H1 (cell line): ENCODE data around the gene ATP8B3. TPM values are rescaled to one million over a fixed set of nuclear protein-coding genes. Genes with fewer than 3 reads are reported as not detected.

Experiments used
- CTCF ChIA-PET: fragments of 300-600 bp; sonication (Branson Sonifier 250); formaldehyde crosslinking; loops from one replicate; lab custom pipeline; 2021; ENCODE audit not compliant: partially characterized antibody; lab: Charles Lee
- POLR2A ChIA-PET: fragments of 300-600 bp; sonication (Branson Sonifier 250); formaldehyde crosslinking; loops from one replicate; lab custom pipeline; 2021; ENCODE audit warnings: inconsistent platforms; ENCODE audit not compliant: partially characterized antibody; lab: Charles Lee
- DNase-seq, 2 experiments: peaks; one replicate each; pipeline versions ENCODE4 v3.0.0 to v3.0.0-alpha.2; 2010 to 2022; ENCODE audit warnings: low spot score in 2 of 2, low read depth in 1 of 2, mixed read lengths in 1 of 2
- FAIRE-seq: peaks from 2 replicates; lab custom pipeline; 2011; peaks lifted over from hg19 to GRCh38; lab: Jason Lieb, UNC
- H2AFZ ChIP-seq: 2 replicates; pipeline ENCODE4 v1.8.1; 2012; ENCODE audit warnings: low read length, inconsistent platforms
- H2AK5ac ChIP-seq: 2 replicates; pipeline ENCODE4 v1.6.1; 2013; ENCODE audit warnings: low read depth, low read length
- H2BK120ac ChIP-seq: replicated peaks from 2 replicates; pipeline ENCODE3; 2013; ENCODE audit warnings: low read depth, low read length, inconsistent platforms
- H2BK12ac ChIP-seq: 2 replicates; pipeline ENCODE4 v1.6.1; 2013; ENCODE audit warnings: low read depth, low read length
- H2BK15ac ChIP-seq: 2 replicates; pipeline ENCODE4 v1.6.1; 2013; ENCODE audit warnings: low read length
- H2BK20ac ChIP-seq: 2 replicates; pipeline ENCODE4 v1.6.1; 2013; ENCODE audit warnings: low read length
- H2BK5ac ChIP-seq: 2 replicates; pipeline ENCODE4 v1.6.1; 2013; ENCODE audit warnings: low read depth, low read length
- H3K14ac ChIP-seq: 2 replicates; pipeline ENCODE4 v1.6.1; 2013; ENCODE audit warnings: inconsistent platforms; ENCODE audit not compliant: insufficient read length
- H3K18ac ChIP-seq: 2 replicates; pipeline ENCODE4 v1.6.1; 2013; ENCODE audit warnings: low read length; ENCODE audit errors: extremely low read depth
- H3K23ac ChIP-seq: 2 replicates; pipeline ENCODE4 v1.6.1; 2013; ENCODE audit warnings: inconsistent platforms; ENCODE audit not compliant: insufficient read length
- H3K23me2 ChIP-seq: 2 replicates; pipeline ENCODE4 v1.6.1; 2013; ENCODE audit warnings: low read depth, low read length
- H3K27ac ChIP-seq: 2 replicates; pipeline ENCODE4 v1.6.1; 2011; ENCODE audit warnings: low read depth, low read length, inconsistent platforms
- H3K27me3 ChIP-seq, 4 experiments: replicated peaks in 1 of 4; 1 replicate in 1 of 4; 2 replicates in 3 of 4; pipeline versions ENCODE4 v1.6.1 to v1.8.1; 2011 to 2013; ENCODE audit warnings: low read length in 3 of 4, mild to moderate bottlenecking in 3 of 4, inconsistent platforms in 2 of 4, mixed read lengths in 2 of 4, moderate library complexity in 1 of 4; ENCODE audit not compliant: control insufficient read depth in 3 of 4, insufficient read depth in 3 of 4; ENCODE audit errors: extremely low read depth in 1 of 4
- H3K36me3 ChIP-seq, 4 experiments: 2 replicates each; pipeline versions ENCODE4 v1.6.1 to v1.8.1; 2011 to 2013; ENCODE audit warnings: mild to moderate bottlenecking in 4 of 4, low read length in 3 of 4, moderate library complexity in 2 of 4, control low read depth in 1 of 4, inconsistent platforms in 1 of 4; ENCODE audit not compliant: insufficient read depth in 4 of 4, control insufficient read depth in 2 of 4
- H3K4ac ChIP-seq: replicated peaks from 2 replicates; pipeline ENCODE3; 2013; ENCODE audit warnings: low read length, low read depth, mixed read lengths, inconsistent platforms; ENCODE audit not compliant: insufficient read length
- H3K4me1 ChIP-seq, 4 experiments: replicated peaks in 1 of 4; 1 replicate in 1 of 4; 2 replicates in 3 of 4; pipeline versions ENCODE4 v1.6.1 to v1.8.1; 2011 to 2013; ENCODE audit warnings: low read length in 3 of 4, inconsistent platforms in 2 of 4, mixed read lengths in 1 of 4; ENCODE audit not compliant: insufficient read depth in 4 of 4, control insufficient read depth in 3 of 4
- H3K4me2 ChIP-seq, 2 experiments: 2 replicates each; pipeline versions ENCODE4 v1.6.1 to v1.8.1; 2011 to 2013; ENCODE audit warnings: low read depth in 2 of 2, low read length in 2 of 2, control low read depth in 1 of 2, inconsistent platforms in 1 of 2, mild to moderate bottlenecking in 1 of 2; ENCODE audit not compliant: insufficient read depth in 1 of 2
- H3K4me3 ChIP-seq, 4 experiments: fragments of 200-600, 300-600 bp in 1 of 4; sonication (generic), shearing (Covaris generic), sonication (Bioruptor Twin) in 1 of 4; 2 replicates each; pipeline versions ENCODE4 v1.5.1 to v1.8.1; 2011 to 2016; ENCODE audit warnings: low read length in 4 of 4, low read depth in 3 of 4, control low read depth in 2 of 4, inconsistent platforms in 2 of 4, mild to moderate bottlenecking in 2 of 4, mixed read lengths in 1 of 4, moderate library complexity in 1 of 4; ENCODE audit not compliant: insufficient read depth in 2 of 4; ENCODE audit errors: extremely low read depth in 1 of 4
- H3K56ac ChIP-seq: replicated peaks from 2 replicates; pipeline ENCODE3; 2013; ENCODE audit warnings: low read depth, mild to moderate bottlenecking, mixed read lengths, low read length, inconsistent platforms; ENCODE audit not compliant: insufficient read length
- H3K79me1 ChIP-seq: 2 replicates; pipeline ENCODE4 v1.6.1; 2013; ENCODE audit warnings: low read depth, low read length, control low read depth
- H3K79me2 ChIP-seq, 2 experiments: 2 replicates each; pipeline versions ENCODE4 v1.6.1 to v1.8.1; 2012 to 2013; ENCODE audit warnings: low read length in 2 of 2, mild to moderate bottlenecking in 2 of 2, inconsistent platforms in 1 of 2; ENCODE audit not compliant: insufficient read depth in 2 of 2, control insufficient read depth in 1 of 2
- H3K9ac ChIP-seq, 4 experiments: replicated peaks in 1 of 4; 1 replicate in 1 of 4; 2 replicates in 3 of 4; pipeline versions ENCODE4 v1.6.1 to v1.8.1; 2011 to 2013; ENCODE audit warnings: low read depth in 3 of 4, low read length in 3 of 4, control low read depth in 2 of 4, mild to moderate bottlenecking in 2 of 4, moderate library complexity in 2 of 4, inconsistent platforms in 1 of 4; ENCODE audit errors: extremely low read depth in 1 of 4
- H3K9me3 ChIP-seq, 2 experiments: 2 replicates each; pipeline versions ENCODE4 v1.6.1 to v1.8.1; 2012 to 2013; ENCODE audit warnings: mild to moderate bottlenecking in 2 of 2, moderate library complexity in 2 of 2, control low read depth in 1 of 2, inconsistent platforms in 1 of 2, low read depth in 1 of 2, low read length in 1 of 2, mixed read lengths in 1 of 2; ENCODE audit not compliant: insufficient read depth in 2 of 2
- H4K20me1 ChIP-seq, 2 experiments: replicated peaks in 1 of 2; 2 replicates each; pipeline versions ENCODE3 to v1.8.1; 2011 to 2013; ENCODE audit warnings: inconsistent platforms in 2 of 2, low read length in 2 of 2, mild to moderate bottlenecking in 1 of 2; ENCODE audit not compliant: insufficient read depth in 2 of 2, control insufficient read depth in 1 of 2
- H4K5ac ChIP-seq: 2 replicates; pipeline ENCODE4 v1.6.1; 2013; ENCODE audit warnings: low read length, low read depth, mixed read lengths, inconsistent platforms; ENCODE audit not compliant: insufficient read length
- H4K8ac ChIP-seq: 2 replicates; pipeline ENCODE4 v1.8.0; 2013; ENCODE audit warnings: mild to moderate bottlenecking, moderate library complexity, low read length, inconsistent platforms; ENCODE audit not compliant: insufficient read depth; ENCODE audit errors: extremely low read depth
- H4K91ac ChIP-seq: replicated peaks from 2 replicates; pipeline ENCODE3; 2013; ENCODE audit warnings: low read length, mixed read lengths, inconsistent platforms; ENCODE audit not compliant: insufficient read length
- BACH1 ChIP-seq: IDR thresholded peaks from 2 replicates; pipeline ENCODE4 v1.6.1; 2012; ENCODE audit warnings: low read length, improper control_type of control experiment
- KDM4A ChIP-seq: IDR thresholded peaks from one replicate; pipeline ENCODE4 v1.7.1; 2012; ENCODE audit warnings: low read depth, mild to moderate bottlenecking, moderate library complexity, low read length, inconsistent platforms; ENCODE audit not compliant: severe bottlenecking
- NRF1 ChIP-seq: IDR thresholded peaks from 2 replicates; pipeline ENCODE4 v1.6.1; 2011; ENCODE audit warnings: mild to moderate bottlenecking, low read depth, low read length, improper control_type of control experiment
- PHF8 ChIP-seq: fragments of 200-600 bp; sonication (generic); conservative IDR thresholded peaks from 2 replicates; pipeline ENCODE4 v1.7.1; 2012; ENCODE audit warnings: low read depth, mild to moderate bottlenecking, inconsistent platforms, low read length, moderate library complexity
- POLR2AphosphoS5 ChIP-seq: IDR thresholded peaks from 2 replicates; pipeline ENCODE4 v1.6.1; 2011; ENCODE audit warnings: low read depth, low read length
- SAP30 ChIP-seq: fragments of 300-600 bp; sonication (generic); IDR thresholded peaks from 2 replicates; pipeline ENCODE4 v1.7.1; 2012; ENCODE audit warnings: low read length, moderate library complexity, mild to moderate bottlenecking, inconsistent platforms; ENCODE audit not compliant: insufficient read depth, insufficient replicate concordance
- TAF1 ChIP-seq: IDR thresholded peaks from 2 replicates; pipeline ENCODE4 v1.6.1; 2011; ENCODE audit warnings: mild to moderate bottlenecking, low read depth, low read length
- TCF12 ChIP-seq: IDR thresholded peaks from 2 replicates; pipeline ENCODE4 v1.6.1; 2011; ENCODE audit warnings: low read depth, mild to moderate bottlenecking, low read length
- WGBS, 2 experiments: shearing (Covaris generic) in 1 of 2; methylation state at CpG; one replicate each; pipeline versions ENCODE4 v1.1.6 to v1.1.7; 2013 to 2015; ENCODE audit warnings: low lambda C conversion rate in 2 of 2, mixed read lengths in 2 of 2, inconsistent platforms in 1 of 2, low coverage in 1 of 2, missing lambda C conversion rate in 1 of 2; ENCODE audit not compliant: insufficient replicate concordance in 2 of 2, insufficient coverage in 1 of 2, insufficient read length in 1 of 2; ENCODE audit errors: extremely low coverage in 1 of 2, missing lambda C conversion rate in 1 of 2; 5-methylcytosine and 5-hydroxymethylcytosine counted together
- polyA plus RNA-seq, 7 experiments: library from polyadenylated mRNA; depleted of rRNA in 3 of 7; stranded (reverse) in 5 of 7; unstranded in 2 of 7; fragments of >200 nt in 5 of 7; fragments of 200-250 nt in 2 of 7; gene quantifications; 1 replicate in 5 of 7; 2 replicates in 1 of 7; 4 replicates in 1 of 7; pipeline versions ENCODE4 v1.2.1 to v1.2.3, GENCODE V29; 2011 to 2013; ENCODE audit warnings: missing spikeins in 2 of 7, mixed read lengths in 2 of 7
- total RNA-seq: library from RNA; stranded (reverse); fragmentation: NEBNext Ultra II Directional; extraction: Animal tissue kit (Norgen Biotek cat#: 25700); gene quantifications from 2 replicates; pipeline ENCODE4 v1.2.1, GENCODE V29; 2021

ATP8B3 gene
- total and polyA plus RNA-seq, 2 of the 8 experiments (the other 6 are each of a cell fraction or from before 2014, with no cell fraction given): 4.1 to 9.3 TPM

DNA sequence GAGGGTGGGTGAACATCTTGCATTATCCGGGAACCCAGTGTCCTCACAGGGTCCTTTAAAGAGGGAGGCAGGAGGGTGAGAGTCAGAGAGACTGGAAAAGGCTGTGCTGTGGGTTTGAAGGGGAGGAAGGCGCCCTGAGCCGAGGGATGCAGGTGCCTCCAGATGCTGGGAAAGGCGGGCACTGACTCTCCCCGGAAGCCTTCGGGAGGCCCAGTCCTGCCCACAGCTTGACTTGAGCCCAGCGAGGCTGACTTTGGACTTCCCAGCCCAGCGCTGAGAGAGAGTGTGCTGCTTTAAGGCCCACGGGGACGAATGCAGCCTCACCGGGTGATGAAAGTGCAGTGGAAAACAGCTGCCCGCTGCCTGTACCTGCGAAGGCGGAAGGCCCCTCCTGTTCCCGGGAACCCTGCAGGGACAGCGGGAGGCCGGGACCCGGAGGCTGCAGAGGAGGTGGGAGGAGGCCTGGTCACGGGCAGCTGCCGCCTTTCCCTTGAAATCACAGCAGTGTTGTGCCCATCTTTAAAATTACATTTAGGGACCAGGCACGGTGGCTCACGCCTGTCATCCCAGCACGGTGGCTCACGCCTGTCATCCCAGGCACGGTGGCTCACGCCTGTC, 20.1 kb upstream of the ATP8B3 start:
- H3K79me2 ChIP-seq: peaks cover 3 to 39% of the 10 kb centered on the region in 2 experiments; a peak in 3 of 4 replicates
- no peak overlapping the region for H2BK12ac ChIP-seq
- H2AFZ ChIP-seq: no peak overlapping the region
- H3K9ac ChIP-seq: no peak overlapping the region
- H3K36me3 ChIP-seq: peaks cover 0 to 9% (median 2%) of the 10 kb centered on the region in 4 experiments; a peak in 1 of 8 replicates
- 0 out of 2 replicates have a peak overlapping the region, but pooled peaks have one; percentile 7 for H3K27ac ChIP-seq
- no peak overlapping the region for H3K14ac ChIP-seq
- H3K27me3 ChIP-seq: no peaks in the 10 kb centered on the region
- peaks cover 0 to 8% (median 3%) of the 10 kb centered on the region in 4 experiments; a peak in 3 of 7 replicates for H3K4me1 ChIP-seq
- H3K79me1 ChIP-seq: peaks cover 20% of the 10 kb centered on the region
- H2AK5ac ChIP-seq: no peak overlapping the region
- H4K8ac ChIP-seq: no peak overlapping the region; the same call in 1 of the 2 replicates
- H2BK5ac ChIP-seq: no peak overlapping the region
- H3K9me3 ChIP-seq: no peaks in the 10 kb centered on the region
- H3K23me2 ChIP-seq: no peaks in the 10 kb centered on the region
- WGBS, 2 experiments: 89% methylated on average over 19 of the region's 26 CpGs; no CpG with 5 or more reads in 1 of the 2 experiments
- no peak overlapping the region for H3K4me2 ChIP-seq
- H2BK15ac ChIP-seq: no peak overlapping the region
- H4K91ac ChIP-seq: no peak overlapping the region
- no peak overlapping the region for H3K18ac ChIP-seq
- H2BK20ac ChIP-seq: no peak overlapping the region
- POLR2A ChIA-PET: interaction anchor here (2.0 kb wide), 1 partner anchor 11 kb away, joined by 5 read pairs; no protein-coding TSS in a partner anchor
- no peak overlapping the region for H3K23ac ChIP-seq
- DNase-seq (no peak), FAIRE-seq (no peak)
- no peak overlapping the region for H3K56ac ChIP-seq
- no peak overlapping the region for H3K4me3 ChIP-seq
- CTCF ChIA-PET: interaction anchor here (1.1 to 16.5 kb wide), 6 partner anchors 8 to 66 kb away, joined by 3 to 228 read pairs (median 4); no protein-coding TSS in a partner anchor
- no peak overlapping the region for H4K5ac ChIP-seq
- peaks cover 3 to 19% of the 10 kb centered on the region in 2 experiments for H4K20me1 ChIP-seq
- TF ChIP-seq POLR2AphosphoS5 (no peak), TAF1 (no peak), NRF1 (no peak), BACH1 (no peak), PHF8 (no peak), TCF12 (no peak), SAP30 (no peak), KDM4A (no peak)
- no peak overlapping the region for H2BK120ac ChIP-seq
- H3K4ac ChIP-seq: no peak overlapping the region
